GM12878 (cell line): ENCODE measurements around the gene MIER1. TPM values are rescaled to one million over a fixed set of nuclear protein-coding genes. Genes with fewer than 3 reads are reported as not detected.

Experiments used
- BRCA1 ChIP-seq: IDR thresholded peaks from 2 replicates; pipeline ENCODE4 v1.6.1; 2011; ENCODE audit warnings: low read depth, low read length, improper control_type of control experiment
- IKZF1 ChIP-seq: fragments of 450-650 bp; conservative IDR thresholded peaks from 2 replicates; pipeline ENCODE4 v1.6.1; 2017; ENCODE audit warnings: antibody characterized with exemption, mild to moderate bottlenecking
- IRF5 ChIP-seq: fragments of 450-650 bp; IDR thresholded peaks from 2 replicates; pipeline ENCODE4 v1.6.1; 2017; ENCODE audit warnings: borderline replicate concordance
- NR2C1 ChIP-seq: fragments of 450-650 bp; IDR thresholded peaks from 2 replicates; pipeline ENCODE4 v1.6.1; 2017; ENCODE audit warnings: antibody characterized with exemption, mild to moderate bottlenecking, moderate library complexity
- PML ChIP-seq: IDR thresholded peaks from 2 replicates; pipeline ENCODE4 v1.6.1; 2012; ENCODE audit warnings: low read length, inconsistent platforms
- RCOR1 ChIP-seq: conservative IDR thresholded peaks from 2 replicates; pipeline ENCODE4 v1.6.1; 2012; ENCODE audit warnings: low read depth, low read length, improper control_type of control experiment
- SMAD5 ChIP-seq: IDR thresholded peaks from 2 replicates; pipeline ENCODE4 v1.6.1; 2016; ENCODE audit warnings: antibody characterized with exemption, low read depth
- USF1 ChIP-seq: IDR thresholded peaks from 2 replicates; pipeline ENCODE4 v1.6.1; 2011; ENCODE audit warnings: borderline replicate concordance, low read depth, mild to moderate bottlenecking, moderate library complexity, mixed read lengths, low read length; ENCODE audit not compliant: insufficient read depth; ENCODE audit errors: extremely low read length
- ZBTB11 ChIP-seq: fragments of 450-650 bp; formaldehyde crosslinking; IDR thresholded peaks from 2 replicates; pipeline ENCODE4 v1.5.0; 2022; ENCODE audit warnings: mild to moderate bottlenecking, missing genetic modification characterization
- ZNF217 ChIP-seq: fragments of 450-650 bp; IDR thresholded peaks from 2 replicates; pipeline ENCODE4 v1.6.1; 2017; ENCODE audit warnings: antibody characterized with exemption, mild to moderate bottlenecking
- ZNF687 ChIP-seq: fragments of 450-650 bp; IDR thresholded peaks from 2 replicates; pipeline ENCODE4 v1.6.1; 2017; ENCODE audit warnings: mild to moderate bottlenecking, moderate library complexity
- polyA plus RNA-seq, 11 experiments: library from polyadenylated mRNA; depleted of rRNA in 4 of 11; unstranded in 6 of 11; stranded (reverse) in 5 of 11; fragments of >200 nt; fragmentation: Nextera tagmentation in 4 of 11; fragmentation: Illumina TruSeq in 1 of 11; extraction: Ambion mirVana in 4 of 11; extraction: Trizol in 1 of 11; gene quantifications; 1 replicate in 1 of 11; 2 replicates in 10 of 11; pipeline versions ENCODE4 v1.2.1 to v1.2.3, GENCODE V29; 2011 to 2016; ENCODE audit warnings: inconsistent platforms in 2 of 11, missing spikeins in 2 of 11, low read depth in 1 of 11
- total RNA-seq, 4 experiments: library from RNA; depleted of rRNA in 3 of 4; stranded (reverse); fragments of >200 nt in 3 of 4; fragmentation: Illumina TruSeq in 1 of 4; extraction: Trizol in 1 of 4; gene quantifications; 2 replicates each; pipeline versions ENCODE4 v1.2.1 to v1.2.3, GENCODE V29; 2013 to 2021

Gene MIER1
- total and polyA plus RNA-seq, 10 of the 15 experiments (the other 5 are each of a cell fraction or from before 2014, with no cell fraction given) = 13.6 to 39.8 (median 25.7) TPM

- TF ChIP-seq ZNF687 = no peak
- no peak for TF ChIP-seq RCOR1
- TF ChIP-seq IRF5 = no peak
- TF ChIP-seq IKZF1 = no peak
- TF ChIP-seq ZBTB11 (CRISPR knock-in tag) = no peak
- no peak for TF ChIP-seq PML
- no peak for TF ChIP-seq SMAD5
- no peak for TF ChIP-seq NR2C1
- no peak for TF ChIP-seq USF1
- no peak for TF ChIP-seq ZNF217
- no peak for TF ChIP-seq BRCA1
- TF ChIP-seq, all 136 proteins: peak for 0
These were observed 74.2 kb downstream of the MIER1 start (continued) for GRCh38 chr1:66998972-66999371.
